GM23338 (cell line): ENCODE results near the gene TEX101. TPM values are rescaled to one million over a fixed set of nuclear protein-coding genes. Genes with fewer than 3 reads are reported as not detected.

Source experiments
- ATAC-seq: fragments of 200-7000 bp; cut with Tn5 transposase; 3 replicates; pipeline ENCODE4 v1.9.1; 2020
- DNase-seq: peaks from one replicate; pipeline ENCODE4 v3.0.0-alpha.2; 2015; ENCODE audit warnings: low spot score
- H2AFZ ChIP-seq: fragments of 200-600 bp; sonication (generic); 2 replicates; pipeline ENCODE4 v1.8.0; 2016; ENCODE audit warnings: antibody characterized with exemption, mild to moderate bottlenecking, moderate library complexity
- H3F3A ChIP-seq: fragments of 200-600 bp; sonication (generic); replicated peaks from 2 replicates; pipeline ENCODE4 v1.8.0; 2017; ENCODE audit warnings: antibody characterized with exemption, mixed run types, low read depth
- H3K27ac ChIP-seq: fragments of 200-600 bp; sonication (generic); 2 replicates; pipeline ENCODE4 v1.6.1; 2016; ENCODE audit warnings: low read depth
- H3K27me3 ChIP-seq: fragments of 200-600 bp; sonication (generic); 2 replicates; pipeline ENCODE4 v1.8.0; 2016; ENCODE audit warnings: mild to moderate bottlenecking, mixed run types, moderate library complexity; ENCODE audit not compliant: insufficient read depth
- H3K36me3 ChIP-seq: fragments of 200-600 bp; sonication (generic); 2 replicates; pipeline ENCODE4 v1.8.0; 2016; ENCODE audit warnings: mild to moderate bottlenecking; ENCODE audit not compliant: insufficient read depth
- H3K4me1 ChIP-seq: fragments of 200-600 bp; sonication (generic); 2 replicates; pipeline ENCODE4 v1.8.0; 2016; ENCODE audit warnings: mild to moderate bottlenecking, moderate library complexity; ENCODE audit not compliant: insufficient read depth
- H3K4me2 ChIP-seq: fragments of 200-600 bp; sonication (generic); 2 replicates; pipeline ENCODE4 v1.7.1; 2017; ENCODE audit warnings: mixed run types
- H3K4me3 ChIP-seq: fragments of 200-600 bp; sonication (generic); 2 replicates; pipeline ENCODE4 v1.6.1; 2016; ENCODE audit warnings: mixed run types
- H3K79me2 ChIP-seq: fragments of 200-600 bp; sonication (generic); replicated peaks from 2 replicates; pipeline ENCODE4 v1.8.0; 2017; ENCODE audit warnings: mild to moderate bottlenecking; ENCODE audit not compliant: insufficient read depth
- H3K9me2 ChIP-seq: fragments of 200-600 bp; sonication (generic); 2 replicates; pipeline ENCODE4 v1.8.0; 2017; ENCODE audit not compliant: insufficient read depth
- H4K20me1 ChIP-seq: fragments of 200-600 bp; sonication (generic); replicated peaks from 2 replicates; pipeline ENCODE4 v1.8.0; 2017; ENCODE audit warnings: mild to moderate bottlenecking; ENCODE audit not compliant: insufficient read depth
- H3K27ac Mint-ChIP-seq: 2 replicates; pipeline ENCODE4 v1.8.0; 2020; ENCODE audit warnings: inconsistent platforms, mild to moderate bottlenecking, moderate library complexity, mixed read lengths
- H3K27me3 Mint-ChIP-seq: 3 replicates; pipeline ENCODE4 v1.8.0; 2022; ENCODE audit warnings: low read depth, mild to moderate bottlenecking, moderate library complexity, mixed read lengths, inconsistent platforms; ENCODE audit not compliant: insufficient read depth, poor library complexity
- H3K36me3 Mint-ChIP-seq: 3 replicates; pipeline ENCODE4 v1.8.0; 2021; ENCODE audit warnings: low read depth, mild to moderate bottlenecking, inconsistent platforms, moderate library complexity, mixed read lengths
- H3K4me1 Mint-ChIP-seq: 3 replicates; pipeline ENCODE4 v1.8.0; 2020; ENCODE audit warnings: mild to moderate bottlenecking, inconsistent platforms, mixed read lengths
- H3K4me3 Mint-ChIP-seq: 3 replicates; pipeline ENCODE4 v1.8.0; 2021; ENCODE audit warnings: moderate library complexity, mild to moderate bottlenecking, inconsistent platforms, mixed read lengths
- H3K9me3 Mint-ChIP-seq: 3 replicates; pipeline ENCODE4 v1.8.0; 2020; ENCODE audit warnings: moderate library complexity, mild to moderate bottlenecking, inconsistent platforms, mixed read lengths
- CREB1 ChIP-seq: fragments of 250-450 bp; sonication (Bioruptor Pico); IDR thresholded peaks from 2 replicates; pipeline ENCODE4 v1.5.0; 2020; ENCODE audit warnings: low read depth, mild to moderate bottlenecking, moderate library complexity
- CTCF ChIP-seq, 2 experiments: fragments of 200-600 bp in 1 of 2; sonication (generic) in 1 of 2; conservative IDR thresholded peaks; 2 replicates each; pipeline versions ENCODE4 v1.5.1 to v1.6.1; 2016 to 2017; ENCODE audit warnings: antibody characterized with exemption in 2 of 2, low read depth in 2 of 2, mild to moderate bottlenecking in 2 of 2, moderate library complexity in 1 of 2
- ETS1 ChIP-seq: IDR thresholded peaks from 2 replicates; pipeline ENCODE4 v1.6.1; 2016; ENCODE audit warnings: antibody characterized with exemption
- EZH2 ChIP-seq: fragments of 200-600 bp; sonication (generic); IDR thresholded peaks from one replicate; pipeline ENCODE4 v1.8.0; 2017; ENCODE audit warnings: antibody characterized with exemption, mild to moderate bottlenecking, low read depth; ENCODE audit not compliant: unreplicated experiment
- EZH2phosphoT487 ChIP-seq: fragments of 200-600 bp; sonication (generic); IDR thresholded peaks from one replicate; pipeline ENCODE4 v1.8.1; 2018; ENCODE audit warnings: antibody characterized with exemption; ENCODE audit not compliant: unreplicated experiment
- JUNB ChIP-seq: IDR thresholded peaks from one replicate; pipeline ENCODE4 v1.6.1; 2016; ENCODE audit warnings: antibody characterized with exemption; ENCODE audit not compliant: unreplicated experiment
- NANOG ChIP-seq: IDR thresholded peaks from 2 replicates; pipeline ENCODE4 v1.6.1; 2016; ENCODE audit warnings: antibody characterized with exemption, borderline replicate concordance
- POLR2AphosphoS5 ChIP-seq: IDR thresholded peaks from 2 replicates; pipeline ENCODE4 v1.6.1; 2016; ENCODE audit warnings: antibody characterized with exemption, low read depth
- REST ChIP-seq: IDR thresholded peaks from one replicate; pipeline ENCODE4 v1.6.1; 2018; ENCODE audit warnings: antibody characterized with exemption; ENCODE audit not compliant: unreplicated experiment
- STAT1 ChIP-seq: IDR thresholded peaks from one replicate; pipeline ENCODE4 v1.6.1; 2016; ENCODE audit warnings: antibody characterized with exemption; ENCODE audit not compliant: unreplicated experiment
- ZNF114 ChIP-seq: fragments of 250-450 bp; sonication (Bioruptor Pico); IDR thresholded peaks from 2 replicates; pipeline ENCODE4 v1.5.0; 2020; ENCODE audit warnings: mild to moderate bottlenecking, moderate library complexity
- ZNF331 ChIP-seq: fragments of 250-450 bp; sonication (Bioruptor Pico); IDR thresholded peaks from 2 replicates; pipeline ENCODE4 v1.5.0; 2020; ENCODE audit warnings: low read depth, mild to moderate bottlenecking, moderate library complexity
- ZNF462 ChIP-seq: fragments of 250-450 bp; sonication (Bioruptor Pico); IDR thresholded peaks from 2 replicates; pipeline ENCODE4 v1.5.0; 2020; ENCODE audit warnings: mild to moderate bottlenecking, moderate library complexity
- polyA plus RNA-seq: library from polyadenylated mRNA; unstranded; fragments of >200 nt; fragmentation: Nextera tagmentation; extraction: Ambion mirVana; gene quantifications from 2 replicates; pipeline ENCODE4 v1.2.1, GENCODE V29; 2016
- total RNA-seq: library from RNA; depleted of rRNA; stranded (reverse); fragments of >200 nt; shearing (Covaris generic); gene quantifications from 2 replicates; pipeline ENCODE4 v1.2.3, GENCODE V29; 2014

TEX101 gene
- total and polyA plus RNA-seq, 2 experiments from 2014 or later: not detected

- no peak overlapping the region for H3K27ac ChIP-seq
- no peaks in the 10 kb centered on the region for H3K79me2 ChIP-seq
- H3K4me1 ChIP-seq: no peaks in the 10 kb centered on the region; the same call in 1 of the 2 replicates
- no peaks in the 10 kb centered on the region; the same call in 2 of the 3 replicates for H3K36me3 Mint-ChIP-seq
- TF ChIP-seq NANOG (no peak), CTCF (conservative IDR thresholded peaks at IDR 0.05; ENCODE audit: low read depth in 2 of 2) (no peak), ZNF331 (no peak), STAT1 (no peak), CREB1 (CRISPR knock-in tag) (no peak), ETS1 (no peak), REST (no peak), JUNB (no peak), ZNF462 (no peak), ZNF114 (no peak), POLR2AphosphoS5 (no peak), EZH2 (no peak), EZH2phosphoT487 (no peak)
- no peaks in the 10 kb centered on the region for H3K4me1 Mint-ChIP-seq
- no peak overlapping the region for H3K27ac Mint-ChIP-seq
- ATAC-seq (no peak), DNase-seq (no peak)
- H3K36me3 ChIP-seq: no peaks in the 10 kb centered on the region
- H3K27me3 Mint-ChIP-seq: peaks cover 4% of the 10 kb centered on the region
- no peak overlapping the region for H2AFZ ChIP-seq
- H3K9me2 ChIP-seq: no peaks in the 10 kb centered on the region
- no peaks in the 10 kb centered on the region for H4K20me1 ChIP-seq
- H3K9me3 Mint-ChIP-seq: peaks cover 5% of the 10 kb centered on the region; the same call in 2 of the 3 replicates
- no peak overlapping the region for H3K4me3 ChIP-seq
- H3F3A ChIP-seq: no peaks in the 10 kb centered on the region
- H3K4me2 ChIP-seq: no peak overlapping the region
- no peaks in the 10 kb centered on the region for H3K27me3 ChIP-seq
- no peak overlapping the region; the same call in 2 of the 3 replicates for H3K4me3 Mint-ChIP-seq
These were observed 21.1 kb downstream of the TEX101 start for GRCh38 chr19:43435775-43436174.
